GM21825 (cell line): ENCODE results near the gene DZIP1L.
"Not testable (repeated sequence)": the region's sequence is repeated elsewhere in the genome, so short reads cannot be mapped to it uniquely, and the experiment has no call there.

ENCODE experiments used
- ATAC-seq: cut with Tn5 transposase; IDR thresholded peaks from one replicate; pipeline ENCODE4 v1.9.1; 2021; ENCODE audit warnings: mild to moderate bottlenecking, moderate library complexity; ENCODE audit not compliant: unreplicated experiment

DZIP1L gene

GRCh38 chr3:138114431-138114918, 933 bp downstream of the DZIP1L start:
- no peak for ATAC-seq

GRCh38 chr3:138113326-138113725, 2.1 kb downstream of the DZIP1L start:
- no peak for ATAC-seq

- no peak for ATAC-seq
These were observed 3.0 kb downstream of the DZIP1L start for GRCh38 chr3:138112362-138112761.

- no peak for ATAC-seq
These were observed 9.8 kb downstream of the DZIP1L start for GRCh38 chr3:138105598-138105997.

- no peak for ATAC-seq
These were observed 11.9 kb downstream of the DZIP1L start for GRCh38 chr3:138103466-138103865.

GRCh38 chr3:138101351-138101940, 14.0 kb downstream of the DZIP1L start:
- ATAC-seq: not testable (repeated sequence)

GRCh38 chr3:138099417-138099816, 16.0 kb downstream of the DZIP1L start:
- ATAC-seq: no peak

- no peak for ATAC-seq
These were observed 17.9 kb downstream of the DZIP1L start for GRCh38 chr3:138097192-138098172.

- no peak for ATAC-seq
These were observed 21.7 kb downstream of the DZIP1L start for GRCh38 chr3:138093721-138094120.

- no peak for ATAC-seq
These were observed 23.4 kb downstream of the DZIP1L start for GRCh38 chr3:138092023-138092422.

- ATAC-seq: no peak
These were observed 26.3 kb downstream of the DZIP1L start for GRCh38 chr3:138089091-138089490.

GRCh38 chr3:138085745-138086144, 29.7 kb downstream of the DZIP1L start:
- not testable (repeated sequence) for ATAC-seq

- ATAC-seq: no peak
These were observed 31.2 kb downstream of the DZIP1L start for GRCh38 chr3:138084196-138084595.

- ATAC-seq: no peak
These were observed 32.4 kb downstream of the DZIP1L start for GRCh38 chr3:138082992-138083386.

GRCh38 chr3:138082085-138082991, 33.1 kb downstream of the DZIP1L start:
- no peak for ATAC-seq

- ATAC-seq: no peak
These were observed 33.9 kb downstream of the DZIP1L start for GRCh38 chr3:138081371-138082084.

- ATAC-seq: no peak
These were observed 35.5 kb downstream of the DZIP1L start for GRCh38 chr3:138079901-138080300.

GRCh38 chr3:138078901-138079344, 36.5 kb downstream of the DZIP1L start:
- no peak for ATAC-seq

- no peak for ATAC-seq
These were observed 37.3 kb downstream of the DZIP1L start for GRCh38 chr3:138078096-138078495.

- ATAC-seq: no peak
These were observed 42.6 kb downstream of the DZIP1L start for GRCh38 chr3:138072796-138073195.
